ENCODE measurements around the gene MANEAL. TPM values are rescaled to one million over a fixed set of nuclear protein-coding genes. Genes with fewer than 3 reads are reported as not detected.

MANEAL gene
- total RNA-seq, 2 donors from 2014 or later: 0.99 to 6.2 TPM

DNA sequence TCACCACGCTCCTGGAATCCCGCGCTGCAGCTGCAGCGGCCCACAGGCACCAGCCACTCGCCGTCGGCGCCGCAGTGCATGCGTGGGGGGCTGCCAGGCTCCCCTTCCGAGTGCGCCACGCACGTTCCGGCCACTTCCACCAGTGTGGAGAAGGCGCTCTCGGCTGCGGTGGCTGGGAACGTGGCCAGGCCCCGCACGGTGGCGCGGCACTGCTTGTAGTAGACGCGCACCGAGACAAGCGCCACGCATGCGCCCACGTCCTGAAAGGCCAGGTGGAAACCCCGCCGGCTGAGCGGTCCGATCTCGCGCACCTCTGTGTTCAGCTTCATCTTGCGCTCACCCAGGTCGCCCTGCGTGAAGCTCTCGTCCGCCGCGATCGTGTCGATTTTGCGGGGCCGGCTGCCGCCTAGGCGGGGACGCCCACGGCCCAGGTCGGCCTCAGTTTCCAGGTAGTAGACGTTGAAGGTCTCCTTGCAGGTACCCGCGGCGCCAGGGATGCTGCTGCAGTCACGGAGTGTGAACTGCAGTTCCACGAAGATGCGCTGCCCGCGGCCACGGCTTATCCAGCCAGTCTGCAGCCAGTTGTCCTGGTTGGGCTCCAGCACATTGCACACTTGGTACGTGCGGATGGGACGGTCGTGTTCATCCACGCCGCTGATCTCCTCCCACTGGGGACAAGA is 32.1 kb upstream of the MANEAL start:
- Histone ChIP-seq H3K27ac (no peak overlapping the region), H3K4me3 (no peak overlapping the region), H3K27me3 (peaks cover 0 to 23% of the 10 kb centered on the region in 2 donors), H3K4me1 (peaks cover 4% of the 10 kb centered on the region), H3K36me3 (replicated peaks in 1 of 2; ENCODE audit: insufficient read depth in 1 of 2, low read depth in 2 of 2) (no peaks in the 10 kb centered on the region), H3K9me3 (no peaks in the 10 kb centered on the region)
- WGBS, 2 donors: 37 to 49% methylated on average over 8 to 67 of the region's 68 CpGs
- intact Hi-C loops (cut with DNase I): no loop called here
- DNase-seq: no peak
- no peak for ATAC-seq
- TF ChIP-seq POLR2A (IDR thresholded peaks at IDR 0.05) (no peak), CTCF (IDR thresholded peaks at IDR 0.05) (no peak)

DNA sequence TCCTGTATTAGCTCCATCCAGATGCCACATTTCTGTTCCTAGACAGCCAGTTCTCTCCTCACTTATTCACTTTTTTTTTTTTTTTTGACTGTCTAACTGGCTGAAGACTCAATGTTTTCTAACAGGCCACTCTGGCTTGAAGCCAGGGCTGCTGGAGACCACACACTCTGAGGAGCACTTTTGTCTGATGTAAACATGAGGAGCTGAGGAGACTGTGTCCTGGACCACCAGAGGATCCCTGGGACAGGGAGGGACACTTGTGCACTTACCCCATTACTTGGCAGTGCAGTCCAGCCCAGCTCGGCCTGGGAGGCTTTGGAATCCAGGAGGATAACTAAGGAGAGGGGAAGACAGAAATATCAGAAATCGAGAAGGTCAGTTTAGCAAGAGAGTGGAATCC is 31.1 kb upstream of the MANEAL start:
- Histone ChIP-seq H3K36me3 (replicated peaks in 1 of 2; ENCODE audit: insufficient read depth in 1 of 2, low read depth in 2 of 2) (no peaks in the 10 kb centered on the region), H3K27me3 (peaks cover 0 to 27% of the 10 kb centered on the region in 2 donors), H3K27ac (no peak overlapping the region), H3K9me3 (no peaks in the 10 kb centered on the region), H3K4me1 (peaks cover 4% of the 10 kb centered on the region), H3K4me3 (no peak overlapping the region)
- DNase-seq: no peak
- intact Hi-C loops (cut with DNase I): no loop called here
- TF ChIP-seq CTCF (IDR thresholded peaks at IDR 0.05) (no peak), POLR2A (IDR thresholded peaks at IDR 0.05) (no peak)
- WGBS, 2 donors: 32 to 38% methylated on average over 2 of the region's 2 CpGs
- no peak for ATAC-seq

- Histone ChIP-seq H3K27ac (no peak overlapping the region), H3K27me3 (peaks cover 0 to 30% of the 10 kb centered on the region in 2 donors), H3K9me3 (no peaks in the 10 kb centered on the region), H3K4me1 (peaks cover 4% of the 10 kb centered on the region), H3K4me3 (no peak overlapping the region), H3K36me3 (replicated peaks in 1 of 2; ENCODE audit: insufficient read depth in 1 of 2, low read depth in 2 of 2) (no peaks in the 10 kb centered on the region)
- TF ChIP-seq POLR2A (IDR thresholded peaks at IDR 0.05) (no peak), CTCF (IDR thresholded peaks at IDR 0.05) (no peak)
- DNase-seq (no peak), ATAC-seq (no peak)
- intact Hi-C loops (cut with DNase I): no loop called here
- 9 to 12% methylated on average over 6 to 25 of the region's 25 CpGs for WGBS, 2 donors
These were observed 29.7 kb upstream of the MANEAL start for GRCh38 chr1:37763791-37764413.

DNA sequence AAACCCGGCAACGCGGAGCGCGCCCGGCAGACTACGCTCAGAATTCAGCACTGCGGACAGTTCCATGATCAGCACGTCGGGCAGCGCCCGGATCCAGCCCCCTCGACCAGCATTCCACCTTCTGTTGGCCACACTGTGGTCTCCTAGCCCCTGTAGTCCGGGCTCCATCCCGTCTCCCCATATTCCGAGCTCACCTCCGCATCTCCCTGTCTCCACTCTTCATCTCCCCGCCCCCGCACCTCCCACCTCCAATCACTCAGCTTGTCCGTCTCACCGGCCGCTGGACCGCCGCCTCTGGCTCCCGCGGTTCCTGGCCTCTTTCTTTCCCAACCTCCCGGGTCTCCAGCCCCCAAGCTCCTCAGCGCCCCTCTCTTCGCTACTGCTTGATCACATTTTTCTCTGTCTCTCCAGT is 29.2 kb upstream of the MANEAL start:
- Histone ChIP-seq H3K9me3 (no peaks in the 10 kb centered on the region), H3K27me3 (peaks cover 0 to 32% of the 10 kb centered on the region in 2 donors), H3K27ac (no peak overlapping the region), H3K4me3 (no peak overlapping the region), H3K36me3 (replicated peaks in 1 of 2; ENCODE audit: insufficient read depth in 1 of 2, low read depth in 2 of 2) (no peaks in the 10 kb centered on the region), H3K4me1 (peaks cover 4% of the 10 kb centered on the region)
- 7% methylated on average over 26 to 29 of the region's 29 CpGs for WGBS, 2 donors
- TF ChIP-seq CTCF (IDR thresholded peaks at IDR 0.05) (no peak), POLR2A (IDR thresholded peaks at IDR 0.05) (no peak)
- DNase-seq: peak in 3 of 4 donors; percentile 26 to 43 (median 43)
- ATAC-seq: peak; percentile 55
- intact Hi-C loops (cut with DNase I): no loop called here
